Measurements from ENCODE around the gene EXOC6B.

- no peak for TF ChIP-seq CTCF (IDR thresholded peaks at IDR 0.05)
- no peak for TF ChIP-seq POLR2A (IDR thresholded peaks at IDR 0.05)
- TF ChIP-seq POLR2AphosphoS5 (IDR thresholded peaks at IDR 0.05): no peak
Measured at GRCh38 chr2:72734432-72734831, 91.4 kb downstream of the EXOC6B start.

All from prostate gland (tissue), 2 donors.